SU-DHL-6 (cell line): Measurements from ENCODE around the gene FRMPD4.

Source experiments
- H2AFZ ChIP-seq: fragments of 200-600 bp; sonication (generic); 2 replicates; pipeline ENCODE4 v1.6.1; 2014; ENCODE audit warnings: low read depth, mild to moderate bottlenecking, moderate library complexity, mixed read lengths, antibody characterized with exemption, low read length; ENCODE audit not compliant: severe bottlenecking
- H3F3A ChIP-seq: fragments of 200-600 bp; shearing (Covaris generic); 2 replicates; pipeline ENCODE4 v1.6.0; 2016; ENCODE audit warnings: antibody characterized with exemption, mild to moderate bottlenecking; ENCODE audit not compliant: insufficient read depth
- H3K27ac ChIP-seq: fragments of 200-600 bp; sonication (generic); 2 replicates; pipeline ENCODE4 v1.5.1; 2016; ENCODE audit warnings: low read depth, mild to moderate bottlenecking, low read length, moderate library complexity, mixed read lengths
- H3K27me3 ChIP-seq: fragments of 200-600 bp; sonication (generic), shearing (Covaris generic); 2 replicates; pipeline ENCODE4 v1.6.0; 2014; ENCODE audit warnings: mild to moderate bottlenecking, low read length
- H3K36me3 ChIP-seq: fragments of 200-600 bp; sonication (generic); 2 replicates; pipeline ENCODE4 v1.6.1; 2014; ENCODE audit warnings: mild to moderate bottlenecking, low read length, mixed read lengths
- H3K4me2 ChIP-seq: fragments of 300-600, 200-600 bp; shearing (Covaris generic), sonication (generic); 2 replicates; pipeline ENCODE4 v1.6.0; 2014; ENCODE audit warnings: low read length, low read depth, mild to moderate bottlenecking; ENCODE audit not compliant: poor library complexity, severe bottlenecking
- H3K4me3 ChIP-seq: fragments of 200-600 bp; sonication (generic); 2 replicates; pipeline ENCODE4 v1.5.1; 2014; ENCODE audit warnings: antibody characterized with exemption, low read length, mild to moderate bottlenecking, mixed read lengths; ENCODE audit not compliant: insufficient read depth, poor library complexity, severe bottlenecking
- H3K79me2 ChIP-seq: fragments of 200-600 bp; sonication (generic); 2 replicates; pipeline ENCODE4 v1.6.1; 2014; ENCODE audit warnings: mild to moderate bottlenecking, low read length, moderate library complexity; ENCODE audit not compliant: insufficient read depth
- H3K9ac ChIP-seq: fragments of 200-600 bp; sonication (generic); 2 replicates; pipeline ENCODE4 v1.7.0; 2014; ENCODE audit warnings: mild to moderate bottlenecking, low read length
- H3K9me2 ChIP-seq: fragments of 200-600 bp; sonication (generic); replicated peaks from 2 replicates; pipeline ENCODE4 v1.6.1; 2014; ENCODE audit warnings: low read length; ENCODE audit not compliant: insufficient read depth
- H3K9me3 ChIP-seq: fragments of 200-600 bp; sonication (generic); 2 replicates; pipeline ENCODE4 v1.6.1; 2014; ENCODE audit warnings: low read length, mixed read lengths; ENCODE audit not compliant: insufficient read depth
- H4K20me1 ChIP-seq: fragments of 200-600 bp; sonication (generic); 2 replicates; pipeline ENCODE4 v1.6.1; 2014; ENCODE audit warnings: low read depth, mild to moderate bottlenecking, antibody characterized with exemption, low read length, moderate library complexity, mixed read lengths
- EZH2phosphoT487 ChIP-seq: fragments of 200-600 bp; sonication (generic), shearing (Covaris generic); conservative IDR thresholded peaks from 2 replicates; pipeline ENCODE4 v1.6.1; 2018; ENCODE audit warnings: mild to moderate bottlenecking, antibody characterized with exemption, low read length, moderate library complexity, mixed read lengths
- TF ChIP-seq, protein P1 (sequence below): fragments of 200-600 bp; sonication (generic); IDR thresholded peaks from one replicate; pipeline ENCODE4 v1.5.1; 2017; ENCODE audit warnings: antibody characterized with exemption, mild to moderate bottlenecking, low read length, moderate library complexity; ENCODE audit not compliant: insufficient read depth, poor library complexity, severe bottlenecking

FRMPD4 gene

DNA sequence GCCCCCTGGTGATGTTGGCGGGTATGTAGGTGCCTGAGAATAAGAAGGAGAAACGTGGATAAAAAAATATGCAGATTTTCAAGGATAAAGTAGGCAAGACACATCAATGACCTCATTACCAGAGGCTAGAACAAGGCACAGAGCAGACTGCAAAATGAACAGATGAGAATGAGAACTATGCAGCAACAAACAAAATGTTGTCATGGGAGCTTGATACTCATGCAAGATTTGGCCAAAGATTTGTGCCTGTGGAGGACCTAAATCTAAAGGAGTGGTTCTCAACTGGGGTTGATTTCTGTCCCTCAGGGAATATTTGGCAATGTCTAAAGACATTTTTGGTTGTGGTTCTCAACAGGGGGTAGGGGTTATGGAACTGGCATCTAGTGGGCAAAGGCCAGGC, 177.3 kb downstream of the FRMPD4 start:
- no peaks in the 10 kb centered on the region for H3K9me3 ChIP-seq
- no peak overlapping the region for H3K27ac ChIP-seq
- no peaks in the 10 kb centered on the region for H3F3A ChIP-seq
- H3K36me3 ChIP-seq: no peaks in the 10 kb centered on the region
- H3K4me3 ChIP-seq: no peak overlapping the region
- H3K79me2 ChIP-seq: no peaks in the 10 kb centered on the region
- no peaks in the 10 kb centered on the region for H3K27me3 ChIP-seq
- H2AFZ ChIP-seq: no peak overlapping the region
- no peaks in the 10 kb centered on the region for H4K20me1 ChIP-seq
- H3K9ac ChIP-seq: no peak overlapping the region
- no peak for TF ChIP-seq EZH2phosphoT487
- TF ChIP-seq, protein P1, sequence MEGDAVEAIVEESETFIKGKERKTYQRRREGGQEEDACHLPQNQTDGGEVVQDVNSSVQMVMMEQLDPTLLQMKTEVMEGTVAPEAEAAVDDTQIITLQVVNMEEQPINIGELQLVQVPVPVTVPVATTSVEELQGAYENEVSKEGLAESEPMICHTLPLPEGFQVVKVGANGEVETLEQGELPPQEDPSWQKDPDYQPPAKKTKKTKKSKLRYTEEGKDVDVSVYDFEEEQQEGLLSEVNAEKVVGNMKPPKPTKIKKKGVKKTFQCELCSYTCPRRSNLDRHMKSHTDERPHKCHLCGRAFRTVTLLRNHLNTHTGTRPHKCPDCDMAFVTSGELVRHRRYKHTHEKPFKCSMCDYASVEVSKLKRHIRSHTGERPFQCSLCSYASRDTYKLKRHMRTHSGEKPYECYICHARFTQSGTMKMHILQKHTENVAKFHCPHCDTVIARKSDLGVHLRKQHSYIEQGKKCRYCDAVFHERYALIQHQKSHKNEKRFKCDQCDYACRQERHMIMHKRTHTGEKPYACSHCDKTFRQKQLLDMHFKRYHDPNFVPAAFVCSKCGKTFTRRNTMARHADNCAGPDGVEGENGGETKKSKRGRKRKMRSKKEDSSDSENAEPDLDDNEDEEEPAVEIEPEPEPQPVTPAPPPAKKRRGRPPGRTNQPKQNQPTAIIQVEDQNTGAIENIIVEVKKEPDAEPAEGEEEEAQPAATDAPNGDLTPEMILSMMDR: no peak
- H3K9me2 ChIP-seq: no peaks in the 10 kb centered on the region
- H3K4me2 ChIP-seq: no peak overlapping the region

DNA sequence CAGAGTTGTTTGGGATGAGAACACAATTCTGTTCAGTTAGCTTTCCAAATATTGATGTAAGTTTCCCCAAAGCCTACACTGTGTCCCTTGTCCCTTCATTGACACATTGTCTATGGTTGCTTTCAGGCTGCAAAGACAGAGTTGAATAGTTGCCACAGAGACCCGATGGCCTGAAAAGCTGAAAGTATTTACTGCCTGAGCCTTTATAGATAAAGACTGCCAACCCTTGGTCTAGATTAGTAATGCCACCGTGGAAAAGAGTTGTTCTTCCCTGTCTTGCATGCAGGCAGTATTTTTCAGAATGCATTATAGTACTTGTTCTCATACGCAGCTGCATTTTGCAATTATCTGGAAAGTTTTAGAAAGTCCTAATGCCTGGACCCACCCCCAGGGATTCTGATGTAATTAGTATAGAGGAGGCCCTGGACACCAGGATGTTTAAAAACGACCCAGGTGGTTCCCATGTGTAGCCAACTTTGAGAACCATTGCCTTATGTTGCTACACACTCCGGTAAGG, 180.8 kb downstream of the FRMPD4 start:
- Histone ChIP-seq H3K4me2 (no peak overlapping the region), H2AFZ (no peak overlapping the region), H3K9me2 (no peaks in the 10 kb centered on the region), H3K36me3 (no peaks in the 10 kb centered on the region), H3F3A (no peaks in the 10 kb centered on the region), H3K27me3 (no peaks in the 10 kb centered on the region), H3K79me2 (no peaks in the 10 kb centered on the region), H3K9ac (no peak overlapping the region), H3K27ac (no peak overlapping the region), H4K20me1 (no peaks in the 10 kb centered on the region), H3K9me3 (no peaks in the 10 kb centered on the region), H3K4me3 (no peak overlapping the region)
- TF ChIP-seq EZH2phosphoT487: no peak
- TF ChIP-seq, protein P1: no peak

DNA sequence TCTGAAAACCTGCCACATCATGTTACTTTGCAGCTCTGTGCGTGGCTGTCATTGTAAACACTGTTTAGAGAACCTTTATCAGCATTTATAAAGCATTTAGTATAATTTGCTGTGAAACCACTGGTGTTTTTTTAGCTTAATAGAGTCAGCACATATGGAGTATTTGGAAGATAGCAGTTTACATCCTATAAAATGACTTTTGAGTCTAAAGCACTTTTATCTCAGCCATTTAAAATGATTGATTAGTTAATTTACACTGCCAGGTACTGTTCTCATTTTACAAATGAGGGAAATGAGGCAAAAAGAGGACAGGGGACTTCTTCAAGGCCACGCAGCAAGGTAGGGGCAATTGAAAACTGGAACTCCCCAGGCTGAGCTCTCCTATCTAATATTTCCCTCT, 181.7 kb downstream of the FRMPD4 start:
- Histone ChIP-seq H3F3A (no peaks in the 10 kb centered on the region), H3K9ac (no peak overlapping the region), H3K36me3 (no peaks in the 10 kb centered on the region), H3K9me2 (no peaks in the 10 kb centered on the region), H2AFZ (no peak overlapping the region), H3K4me2 (no peak overlapping the region), H3K79me2 (no peaks in the 10 kb centered on the region), H3K27ac (no peak overlapping the region), H4K20me1 (no peaks in the 10 kb centered on the region), H3K27me3 (no peaks in the 10 kb centered on the region), H3K4me3 (no peak overlapping the region), H3K9me3 (no peaks in the 10 kb centered on the region)
- TF ChIP-seq EZH2phosphoT487: no peak
- TF ChIP-seq, protein P1: no peak
